HG03558 (cell line): ENCODE measurements around the gene GSC.
"Not testable (repeated sequence)": the region's sequence is repeated elsewhere in the genome, so short reads cannot be mapped to it uniquely, and the experiment has no call there.

Experiments used
- ATAC-seq: cut with Tn5 transposase; IDR thresholded peaks from one replicate; pipeline ENCODE4 v1.9.1; 2021; ENCODE audit warnings: moderate number of reproducible peaks; ENCODE audit not compliant: unreplicated experiment; ENCODE audit errors: extremely low read depth

The GSC gene

DNA sequence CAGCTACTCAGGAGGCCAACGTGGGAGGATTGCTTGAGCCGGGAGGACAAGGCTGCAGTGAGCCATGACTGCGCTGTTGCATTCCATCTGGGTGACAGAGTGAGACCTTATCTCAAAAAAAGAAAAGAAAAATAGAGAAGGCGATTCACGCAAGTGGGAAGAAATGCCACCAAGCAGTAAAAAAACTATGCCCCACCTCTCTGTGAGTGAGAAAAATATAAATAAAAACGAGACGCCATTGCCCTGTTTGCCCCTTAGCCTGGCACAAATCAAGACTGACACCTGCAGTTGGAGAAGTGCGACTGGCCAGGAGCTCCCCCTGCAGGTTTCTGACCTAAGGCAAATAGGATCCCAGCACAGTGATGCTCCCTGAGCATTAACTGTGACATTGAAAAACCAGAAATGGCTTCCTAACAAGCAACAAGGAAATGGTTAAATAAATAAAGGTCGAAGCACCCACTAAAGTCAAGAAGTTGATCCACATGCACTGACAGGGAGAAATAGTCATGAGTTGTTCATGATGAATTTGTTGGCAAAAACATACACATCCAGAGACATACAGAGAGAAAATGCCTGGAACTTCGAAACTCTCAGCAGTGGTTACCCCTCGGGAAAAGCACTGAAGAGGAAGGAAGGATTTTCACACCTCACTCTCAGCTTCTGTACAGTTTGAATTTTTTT, 21.1 kb downstream of the GSC start:
- no peak for ATAC-seq

DNA sequence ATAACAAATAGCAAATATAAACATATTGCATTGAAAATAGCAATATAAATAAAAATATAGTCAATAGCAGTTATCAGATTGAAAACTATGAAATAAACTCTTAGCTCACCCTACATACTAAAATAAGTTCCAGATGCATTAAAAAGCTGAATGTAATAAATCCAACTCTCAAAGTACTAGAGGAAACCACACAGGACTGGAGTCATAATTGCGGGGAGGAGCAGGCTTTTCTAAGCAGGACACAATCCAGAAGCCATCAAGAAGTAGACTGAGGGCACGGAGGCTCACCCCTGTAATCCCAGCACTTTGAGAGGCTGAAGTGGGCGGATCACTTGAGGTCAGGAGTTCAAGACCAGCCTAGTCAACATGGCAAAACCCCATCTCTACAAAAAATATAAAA, 22.2 kb downstream of the GSC start:
- no peak for ATAC-seq

DNA sequence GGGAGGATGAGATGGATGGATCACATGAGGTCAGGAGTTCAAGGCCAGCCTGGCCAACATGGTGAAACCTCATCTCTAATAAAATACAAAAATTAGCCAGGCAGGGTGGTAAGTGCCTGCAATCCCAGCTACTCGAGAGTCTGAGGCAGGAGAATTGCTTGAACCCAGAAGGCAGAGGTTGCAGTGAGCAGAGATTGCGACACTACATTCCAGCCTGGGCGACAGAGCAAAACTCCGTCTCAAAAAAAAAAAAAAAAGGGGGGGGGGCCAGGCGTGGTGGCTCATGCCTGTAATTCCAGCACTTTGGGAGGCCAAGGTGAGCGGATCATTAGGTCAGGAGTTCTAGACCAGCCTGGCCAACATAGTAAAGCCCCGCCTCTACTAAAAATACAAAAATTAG, 22.8 kb downstream of the GSC start:
- not testable (repeated sequence) for ATAC-seq

DNA sequence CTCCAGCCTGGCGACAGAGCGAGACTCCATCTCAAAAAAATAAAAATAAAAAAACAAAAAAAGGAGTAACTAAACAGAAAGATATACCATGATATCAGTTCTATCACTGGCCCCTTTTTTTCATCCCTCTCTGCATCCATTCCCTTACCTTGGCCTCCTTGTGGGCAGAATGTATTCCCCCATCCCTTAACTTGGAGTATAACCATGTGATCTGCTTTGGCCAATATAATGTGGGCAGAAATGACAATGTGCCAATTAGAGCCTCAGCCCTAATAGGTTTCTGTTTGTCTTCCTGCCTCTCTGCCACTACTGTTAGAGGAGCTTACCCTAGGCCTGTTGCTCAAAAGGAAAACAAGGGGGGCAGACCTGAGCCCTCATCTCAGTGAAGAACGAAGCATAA, 23.8 kb downstream of the GSC start:
- ATAC-seq = no peak

DNA sequence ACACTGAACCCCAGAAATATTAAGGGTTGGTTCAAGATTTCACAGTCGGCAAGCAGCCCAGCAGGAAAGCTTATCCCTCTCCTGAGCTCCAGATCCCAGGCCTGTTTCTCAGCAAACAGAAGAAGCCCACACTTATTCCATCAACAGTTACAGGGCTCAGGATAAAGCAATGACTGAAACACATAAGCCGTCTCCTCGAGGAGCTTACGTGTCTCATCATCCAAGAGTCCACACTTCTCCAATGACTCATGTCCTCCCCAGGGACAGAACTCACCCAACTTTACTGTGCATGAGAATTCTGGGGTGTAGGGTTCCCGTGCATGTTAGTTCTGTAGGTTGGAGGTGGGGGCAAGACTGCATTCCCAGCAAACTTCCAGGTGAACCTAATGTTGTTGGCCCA, 31.2 kb downstream of the GSC start:
- no peak for ATAC-seq

DNA sequence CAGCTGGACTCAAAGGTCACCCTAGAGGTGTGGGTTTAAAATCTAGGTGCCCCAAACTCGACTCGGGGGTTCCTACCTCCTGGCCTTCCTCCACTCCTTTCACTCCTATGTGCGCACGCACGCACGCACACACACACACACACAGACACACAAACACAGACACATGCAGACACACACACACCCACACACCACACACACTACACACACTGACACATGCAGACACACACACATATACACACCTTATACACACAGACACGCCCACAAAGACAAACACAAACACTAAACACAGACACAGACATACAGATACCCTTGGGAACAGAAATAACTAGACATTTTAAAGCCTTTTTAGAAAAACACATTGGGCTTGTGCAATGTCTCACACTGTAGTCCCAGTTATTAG, 31.8 kb downstream of the GSC start:
- no peak for ATAC-seq

DNA sequence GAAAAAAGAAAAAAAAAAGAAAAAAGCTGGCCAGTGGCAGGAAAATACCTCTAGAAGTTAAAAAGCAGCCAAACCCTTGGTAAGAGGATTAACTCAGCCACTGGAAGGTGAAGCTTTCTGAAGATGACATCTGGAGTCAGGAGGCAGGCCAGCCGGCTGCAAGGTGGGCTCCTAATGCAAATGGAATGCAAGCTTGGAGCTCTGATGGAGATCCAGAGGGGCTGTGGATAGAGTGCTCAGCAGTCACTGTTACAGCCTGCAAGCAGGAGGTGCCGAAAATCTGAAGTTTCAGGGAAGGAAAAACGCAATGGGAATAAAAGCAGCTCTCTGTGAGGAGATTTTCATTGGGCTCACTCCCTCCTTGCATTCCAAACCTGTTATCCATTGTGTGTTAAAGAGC, 41.0 kb downstream of the GSC start:
- no peak for ATAC-seq

DNA sequence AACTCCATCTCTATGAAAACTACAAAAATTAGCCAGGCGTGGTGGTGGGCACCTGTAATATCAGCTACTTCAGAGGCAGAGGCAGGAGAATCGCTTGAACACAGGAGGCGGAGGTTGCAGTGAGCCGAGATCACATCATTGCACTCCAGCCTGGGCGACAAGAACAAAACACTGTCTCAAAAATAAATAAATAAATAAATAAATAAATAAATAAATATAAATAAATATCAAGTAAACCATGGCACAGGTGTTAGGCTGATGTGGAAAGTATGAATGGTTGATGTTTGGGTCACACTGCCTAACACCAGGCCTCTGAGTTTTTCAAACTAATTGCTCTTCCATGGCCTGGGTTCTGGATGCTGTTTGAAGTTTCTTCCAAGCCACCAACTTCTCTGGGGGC, 41.5 kb downstream of the GSC start:
- not testable (repeated sequence) for ATAC-seq

DNA sequence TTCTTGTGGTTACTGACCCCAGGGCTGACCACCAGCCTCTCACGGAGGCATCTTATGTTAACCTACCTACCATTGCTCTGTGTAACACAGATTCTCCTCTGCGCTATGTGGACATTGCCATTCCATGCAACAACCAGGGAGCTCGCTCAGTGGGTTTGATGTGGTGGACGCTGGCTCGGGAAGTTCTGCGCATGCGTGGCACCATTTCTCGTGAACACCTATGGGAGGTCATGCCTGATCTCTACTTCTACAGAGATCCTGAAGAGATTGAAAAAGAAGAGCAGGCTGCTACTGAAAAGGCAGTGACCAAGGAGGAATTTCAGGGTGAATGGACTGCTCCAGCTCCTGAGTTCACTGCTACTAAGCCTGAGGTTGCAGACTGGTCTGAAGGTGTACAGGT, 43.3 kb downstream of the GSC start:
- ATAC-seq = not testable (repeated sequence)

DNA sequence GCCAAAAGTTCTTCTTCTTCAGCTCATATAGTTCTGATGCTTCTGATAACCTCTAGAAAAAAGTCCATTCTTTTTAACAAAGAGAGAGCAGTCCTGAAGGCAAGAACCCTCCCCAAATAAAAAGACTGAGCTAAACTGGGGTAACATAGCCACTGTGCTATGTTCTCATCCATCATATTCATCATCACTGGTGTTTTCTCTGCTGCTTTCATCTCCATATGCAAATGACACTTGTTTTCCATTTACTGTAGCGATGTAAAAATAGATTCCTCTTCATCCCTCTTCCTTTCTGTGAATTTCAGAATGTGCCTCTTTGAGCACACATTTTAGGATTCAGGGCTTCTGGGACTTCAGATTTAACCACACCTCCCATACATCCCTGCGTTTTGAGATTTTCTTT, 44.9 kb downstream of the GSC start:
- ATAC-seq = no peak

DNA sequence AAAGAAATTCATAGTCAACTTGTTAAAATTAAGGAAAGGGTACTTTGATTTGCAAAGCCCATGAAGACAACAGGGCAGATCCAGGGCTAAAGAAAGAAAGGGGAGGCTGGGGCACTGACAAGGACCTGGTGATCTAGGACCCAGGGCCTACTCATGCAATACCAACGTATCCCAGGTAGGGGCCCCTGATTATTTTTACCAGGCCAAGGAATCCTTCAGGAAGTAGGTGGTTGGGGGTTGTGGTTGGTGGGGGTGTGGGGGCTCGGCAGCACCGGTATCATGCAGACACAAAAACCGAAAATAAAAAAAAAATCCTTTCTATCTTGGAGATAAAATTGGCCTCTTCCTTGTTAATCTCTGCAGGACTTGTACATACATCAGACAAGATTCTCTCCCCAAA, 47.5 kb downstream of the GSC start:
- ATAC-seq = no peak
